Measurements from ENCODE around the gene PCGF5.

PCGF5 gene

DNA sequence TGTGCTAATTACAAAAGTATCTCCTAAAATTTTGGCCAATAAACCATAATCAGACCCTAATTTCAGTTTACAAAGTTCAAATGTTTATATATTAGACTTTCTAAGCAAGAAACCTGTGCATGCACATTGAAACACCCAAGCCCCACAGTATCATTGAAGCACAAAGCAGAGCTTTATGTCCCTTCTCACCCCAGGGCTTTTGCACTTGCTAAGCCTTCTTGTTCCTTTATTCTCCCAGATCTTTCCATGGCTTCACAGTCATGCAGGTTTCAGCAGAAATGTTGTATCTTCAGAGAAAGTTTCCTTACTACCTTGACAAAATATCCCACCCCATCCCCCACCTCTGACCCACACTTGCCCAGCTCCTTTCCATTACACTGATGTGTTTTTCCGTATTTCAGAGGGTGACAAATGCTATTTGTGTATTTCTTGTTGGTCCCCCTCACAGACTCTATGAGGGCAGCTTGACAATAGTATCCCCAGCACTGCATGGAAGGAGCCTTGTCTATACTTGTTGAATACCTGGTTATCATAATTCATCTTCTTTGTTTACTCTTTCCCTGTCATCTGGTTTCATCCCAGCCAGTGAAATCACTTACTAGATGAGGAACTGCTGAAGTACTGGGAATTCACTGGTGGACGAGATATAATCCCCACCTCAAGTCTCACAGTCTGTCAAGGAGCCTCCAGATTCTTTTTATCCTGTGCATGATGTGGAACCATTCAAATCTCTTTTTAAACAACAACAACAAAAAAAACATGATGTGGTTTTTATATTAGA is 24.0 kb upstream of the PCGF5 start:
- Mint-ChIP-seq H3K36me3 (ENCODE audit: low read depth) (no peaks in the 10 kb centered on the region), H3K27ac (no peak overlapping the region), H3K27me3 (ENCODE audit: low read depth) (no peaks in the 10 kb centered on the region), H3K4me3 (no peak overlapping the region), H3K9me3 (peaks cover 2% of the 10 kb centered on the region), H3K4me1 (no peaks in the 10 kb centered on the region)
- TF ChIP-seq CTCF (IDR thresholded peaks at IDR 0.05; ENCODE audit: unreplicated experiment in 3 of 3) = no peak

GRCh38 chr10:91197127-91197526 is 23.3 kb upstream of the PCGF5 start:
- Mint-ChIP-seq H3K4me1 (no peaks in the 10 kb centered on the region), H3K4me3 (no peak overlapping the region), H3K36me3 (ENCODE audit: low read depth) (no peaks in the 10 kb centered on the region), H3K27ac (no peak overlapping the region), H3K9me3 (peaks cover 2% of the 10 kb centered on the region), H3K27me3 (ENCODE audit: low read depth) (no peaks in the 10 kb centered on the region)
- no peak for TF ChIP-seq CTCF (IDR thresholded peaks at IDR 0.05; ENCODE audit: unreplicated experiment in 3 of 3)

DNA sequence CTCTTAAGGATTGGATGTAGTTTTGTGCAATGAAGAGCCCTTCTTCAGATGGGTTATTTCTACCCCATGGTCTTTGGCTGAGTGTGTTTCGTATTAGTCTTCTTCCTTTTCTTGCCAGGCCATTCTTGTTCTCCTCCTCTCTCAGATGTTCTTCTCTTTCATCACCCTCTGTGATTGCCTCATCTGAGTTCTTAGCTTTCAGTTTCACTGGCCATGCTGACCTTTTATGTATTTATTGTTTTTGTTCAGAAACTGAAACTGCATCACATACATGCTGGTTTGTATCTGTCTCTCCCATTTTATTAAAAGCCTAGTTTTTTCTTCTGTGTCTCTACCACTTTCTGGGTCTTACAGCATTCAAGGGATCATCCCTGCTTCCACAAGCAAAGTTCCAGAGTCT is 21.7 kb upstream of the PCGF5 start:
- H3K4me3 Mint-ChIP-seq = no peak overlapping the region
- H3K9me3 Mint-ChIP-seq = no peaks in the 10 kb centered on the region
- no peak for TF ChIP-seq CTCF (IDR thresholded peaks at IDR 0.05; ENCODE audit: unreplicated experiment in 3 of 3)

GRCh38 chr10:91200314-91201212 is 19.9 kb upstream of the PCGF5 start:
- H3K36me3 Mint-ChIP-seq (ENCODE audit: low read depth) = no peaks in the 10 kb centered on the region
- no peaks in the 10 kb centered on the region for H3K4me1 Mint-ChIP-seq
- H3K4me3 Mint-ChIP-seq = no peak overlapping the region
- H3K9me3 Mint-ChIP-seq = no peaks in the 10 kb centered on the region
- no peak overlapping the region for H3K27ac Mint-ChIP-seq
- TF ChIP-seq CTCF (IDR thresholded peaks at IDR 0.05; ENCODE audit: unreplicated experiment in 3 of 3) = no peak
- no peaks in the 10 kb centered on the region for H3K27me3 Mint-ChIP-seq (ENCODE audit: low read depth)

More for the DNA sequence above, 21.7 kb upstream of the PCGF5 start:
- H3K27me3 Mint-ChIP-seq (ENCODE audit: low read depth) = no peaks in the 10 kb centered on the region
- no peaks in the 10 kb centered on the region for H3K36me3 Mint-ChIP-seq (ENCODE audit: low read depth)
- no peaks in the 10 kb centered on the region for H3K4me1 Mint-ChIP-seq
- H3K27ac Mint-ChIP-seq = no peak overlapping the region

DNA sequence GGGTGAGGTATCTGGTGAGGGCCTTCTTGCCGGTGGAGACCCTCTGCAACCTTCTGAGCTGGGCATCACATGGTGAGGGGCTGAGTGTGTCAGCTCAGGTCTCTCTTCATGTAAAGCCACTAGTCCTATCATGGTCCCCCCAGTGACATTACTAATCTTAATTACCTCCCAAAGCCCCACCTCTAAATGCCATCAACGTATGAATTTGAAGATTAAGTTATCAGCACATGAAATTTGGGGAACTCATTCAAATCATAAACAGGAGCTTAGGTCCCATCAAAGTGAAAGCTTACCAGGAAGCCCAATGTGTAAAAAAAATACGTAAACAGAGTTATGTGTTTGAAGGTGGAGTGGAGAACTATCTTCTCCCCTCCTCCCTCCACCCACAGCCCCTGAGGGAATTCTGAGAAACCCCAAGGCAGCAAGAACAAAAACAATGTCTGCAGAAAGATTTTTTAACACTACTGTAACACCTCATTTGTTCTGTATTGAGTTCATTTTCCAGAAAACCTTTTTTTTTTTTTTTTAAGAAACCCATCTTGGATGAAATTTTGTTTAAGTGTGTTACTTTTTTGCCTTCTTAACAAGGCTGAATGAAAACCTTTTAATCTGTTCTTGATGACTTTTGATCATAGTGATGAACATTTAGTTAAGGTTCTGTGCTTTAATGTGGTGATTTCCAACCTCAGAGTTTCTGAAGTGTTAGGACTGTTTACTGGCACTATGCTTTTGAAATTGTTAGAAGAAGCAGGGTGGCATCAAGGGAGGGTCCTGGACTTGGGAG is 19.1 kb upstream of the PCGF5 start:
- TF ChIP-seq CTCF (IDR thresholded peaks at IDR 0.05; ENCODE audit: unreplicated experiment in 3 of 3) = no peak
- Mint-ChIP-seq H3K36me3 (ENCODE audit: low read depth) (no peaks in the 10 kb centered on the region), H3K4me1 (no peaks in the 10 kb centered on the region), H3K27me3 (ENCODE audit: low read depth) (no peaks in the 10 kb centered on the region), H3K9me3 (no peaks in the 10 kb centered on the region), H3K4me3 (no peak overlapping the region), H3K27ac (no peak overlapping the region)

All from nephron (organoid).